Sigmoid colon (tissue), 3 donors: Measurements from ENCODE around the gene FGF11.

Experiments used
- CTCF ChIP-seq, 4 experiments: fragments of 450-650 bp in 3 of 4; fragments of 200-600 bp in 1 of 4; IDR thresholded peaks; one replicate each; pipeline ENCODE4 v1.5.1; 2016 to 2019; ENCODE audit warnings: antibody characterized with exemption in 4 of 4, mild to moderate bottlenecking in 3 of 4, moderate library complexity in 2 of 4
- POLR2A ChIP-seq, 2 donors: fragments of 450-650 bp; IDR thresholded peaks; one replicate each; pipeline ENCODE4 v1.6.1; 2016; ENCODE audit warnings: antibody characterized with exemption in 2 of 2, mild to moderate bottlenecking in 2 of 2, moderate library complexity in 2 of 2

GRCh38 chr17:7411427-7411750, 27.9 kb upstream of the FGF11 start:
- TF ChIP-seq CTCF (IDR thresholded peaks at IDR 0.05) (no peak), POLR2A (IDR thresholded peaks at IDR 0.05) (no peak)
